K562 (cell line): ENCODE results near the gene PCDHB15. TPM values are rescaled to one million over a fixed set of nuclear protein-coding genes. Genes with fewer than 3 reads are reported as not detected.

Experiments used
- ATAC-seq: fragments of 200-7000 bp; cut with Tn5 transposase; 3 replicates; pipeline ENCODE4 v1.9.1; 2020; ENCODE audit warnings: moderate library complexity
- BruUV-seq: library from RNA; stranded (reverse); fragments of 400-500 nt; replicated peaks from 2 replicates; lab custom pipeline; 2021; lab: Mats Ljungman, UMichigan
- CTCF ChIA-PET: fragments of 300-600 bp; formaldehyde crosslinking; extraction: SDS; loops from one replicate; lab custom pipeline; 2021; ENCODE audit warnings: low intra/inter-chr PET ratio; lab: Yijun Ruan, JAX
- POLR2A ChIA-PET: fragments of 300-600, 350-650 bp; sonication (Branson Sonifier 250); formaldehyde crosslinking; extraction: SDS; loops from one replicate; lab custom pipeline; 2021; ENCODE audit warnings: antibody characterized with exemption, inconsistent platforms; lab: Yijun Ruan, JAX
- DNase-seq, 4 experiments: peaks; one replicate each; pipeline versions ENCODE4 v3.0.0 to v3.0.0-alpha.2; 2011 to 2018; ENCODE audit warnings: low spot score in 3 of 4, mixed read lengths in 3 of 4; ENCODE audit errors: extremely low read depth in 1 of 4
- FAIRE-seq: peaks from 2 replicates; lab custom pipeline; 2011; peaks lifted over from hg19 to GRCh38; lab: Jason Lieb, UNC
- H2AFZ ChIP-seq: 2 replicates; pipeline ENCODE4 v1.6.0; 2011; ENCODE audit warnings: low read depth, low read length, control low read depth, inconsistent platforms
- H3K27ac ChIP-seq: fragments of 200-600 bp; 3 replicates; pipeline ENCODE4 v1.8.0; 2011; ENCODE audit warnings: low read depth, mild to moderate bottlenecking, control low read depth, inconsistent platforms, low read length, moderate library complexity, mixed read lengths; ENCODE audit errors: extremely low read depth
- H3K27me3 ChIP-seq, 2 experiments: fragments of 300-600 bp in 1 of 2; 2 replicates in 1 of 2; 3 replicates in 1 of 2; pipeline versions ENCODE4 v1.6.0 to v1.8.0; 2011; ENCODE audit warnings: inconsistent platforms in 2 of 2, low read length in 2 of 2, mild to moderate bottlenecking in 1 of 2, mixed read lengths in 1 of 2, moderate library complexity in 1 of 2; ENCODE audit not compliant: control insufficient read depth in 2 of 2, insufficient read depth in 2 of 2
- H3K36me3 ChIP-seq: fragments of 300-600 bp; 3 replicates; pipeline ENCODE4 v1.8.0; 2011; ENCODE audit warnings: mild to moderate bottlenecking, low read length, inconsistent platforms; ENCODE audit not compliant: control insufficient read depth, insufficient read depth
- H3K4me1 ChIP-seq, 2 experiments: fragments of 200-600 bp in 1 of 2; replicated peaks in 1 of 2; 2 replicates in 1 of 2; 3 replicates in 1 of 2; pipeline versions ENCODE4 v1.5.1 to v1.8.0; 2011; ENCODE audit warnings: inconsistent platforms in 2 of 2, low read length in 2 of 2, mild to moderate bottlenecking in 1 of 2, mixed read lengths in 1 of 2, moderate library complexity in 1 of 2; ENCODE audit not compliant: control insufficient read depth in 2 of 2, insufficient read depth in 2 of 2
- H3K4me2 ChIP-seq: 2 replicates; pipeline ENCODE4 v1.6.1; 2011; ENCODE audit warnings: low read length, control low read depth, inconsistent platforms, mixed read lengths; ENCODE audit not compliant: insufficient read depth
- H3K4me3 ChIP-seq: fragments of 200-600 bp; sonication (generic), shearing (Covaris generic); 2 replicates; pipeline ENCODE4 v1.5.1; 2016; ENCODE audit warnings: control low read depth, inconsistent platforms
- H3K79me2 ChIP-seq: fragments of 200-600 bp; 3 replicates; pipeline ENCODE4 v1.8.0; 2011; ENCODE audit warnings: low read length, inconsistent platforms; ENCODE audit not compliant: control insufficient read depth, insufficient read depth
- H3K9ac ChIP-seq, 2 experiments: 2 replicates each; pipeline versions ENCODE4 v1.6.0 to v1.6.1; 2011; ENCODE audit warnings: low read depth in 2 of 2, low read length in 2 of 2, control low read depth in 1 of 2, inconsistent platforms in 1 of 2, mild to moderate bottlenecking in 1 of 2, mixed read lengths in 1 of 2; ENCODE audit not compliant: insufficient read depth in 1 of 2
- H3K9me1 ChIP-seq: one replicate; pipeline ENCODE4 v1.6.0; 2011; ENCODE audit warnings: inconsistent platforms, mild to moderate bottlenecking, low read length, moderate library complexity; ENCODE audit not compliant: control insufficient read depth, insufficient read depth
- H3K9me3 ChIP-seq: replicated peaks from 2 replicates; pipeline ENCODE4 v1.5.1; 2011; ENCODE audit warnings: low read depth, low read length, inconsistent platforms; ENCODE audit not compliant: control insufficient read depth, insufficient read depth
- H4K20me1 ChIP-seq: replicated peaks from 2 replicates; pipeline ENCODE4 v1.6.1; 2011; ENCODE audit warnings: low read length, inconsistent platforms, mixed read lengths; ENCODE audit not compliant: control insufficient read depth, insufficient read depth
- BCOR ChIP-seq: fragments of 450-650 bp; IDR thresholded peaks from 2 replicates; pipeline ENCODE4 v1.6.1; 2016
- E2F3 ChIP-seq: fragments of 250-450 bp; sonication (Bioruptor Pico); IDR thresholded peaks from 2 replicates; pipeline ENCODE4 v1.4.0; 2020; ENCODE audit warnings: mild to moderate bottlenecking
- EP300 ChIP-seq: IDR thresholded peaks from 2 replicates; pipeline ENCODE4 v1.6.1; 2012; ENCODE audit warnings: low read length, improper control_type of control experiment
- FOXM1 ChIP-seq, 2 experiments: fragments of 450-650 bp in 1 of 2; sonication (generic) in 1 of 2; formaldehyde crosslinking in 1 of 2; IDR thresholded peaks; 2 replicates each; pipeline versions ENCODE4 v1.6.1 to v1.9.0; 2017 to 2022; ENCODE audit warnings: low read depth in 2 of 2, mild to moderate bottlenecking in 2 of 2, missing genetic modification reagents in 1 of 2, moderate library complexity in 1 of 2
- KDM1A ChIP-seq, 2 experiments: fragments of 450-650 bp; IDR thresholded peaks; 2 replicates each; pipeline ENCODE4 v1.6.1; 2016; ENCODE audit warnings: mild to moderate bottlenecking in 2 of 2
- KLF16 ChIP-seq: IDR thresholded peaks from 2 replicates; pipeline ENCODE4 v1.6.1; 2016; ENCODE audit warnings: antibody characterized with exemption
- MCM7 ChIP-seq, 2 experiments: fragments of 450-650 bp; IDR thresholded peaks; 2 replicates each; pipeline ENCODE4 v1.6.1; 2016 to 2018
- MYNN ChIP-seq, 2 experiments: sonication (generic); formaldehyde crosslinking in 1 of 2; IDR thresholded peaks; 2 replicates each; pipeline versions ENCODE4 v1.5.0 to v1.6.1; 2016 to 2020; ENCODE audit warnings: antibody characterized with exemption in 1 of 2, missing genetic modification reagents in 1 of 2
- POLR2AphosphoS5 ChIP-seq: IDR thresholded peaks from 2 replicates; pipeline ENCODE4 v1.6.1; 2011; ENCODE audit warnings: mild to moderate bottlenecking, low read depth, low read length, moderate library complexity; ENCODE audit not compliant: control insufficient read depth, insufficient read depth
- SMARCA4 ChIP-seq: fragments of 450-650 bp; IDR thresholded peaks from 2 replicates; pipeline ENCODE4 v1.6.1; 2016
- TFAM ChIP-seq: fragments of 250-450 bp; sonication (Bioruptor Pico); conservative IDR thresholded peaks from 2 replicates; pipeline ENCODE4 v1.5.0; 2021; ENCODE audit warnings: mild to moderate bottlenecking, moderate library complexity
- TOE1 ChIP-seq, 2 experiments: fragments of 450-650 bp in 1 of 2; sonication (generic) in 1 of 2; formaldehyde crosslinking in 1 of 2; IDR thresholded peaks; 2 replicates each; pipeline versions ENCODE4 v1.7.1 to v1.8.0; 2016 to 2022; ENCODE audit warnings: borderline replicate concordance in 2 of 2, mild to moderate bottlenecking in 2 of 2, antibody characterized with exemption in 1 of 2, inconsistent platforms in 1 of 2, low read depth in 1 of 2, missing genetic modification reagents in 1 of 2, moderate library complexity in 1 of 2
- VEZF1 ChIP-seq: fragments of 200-800 bp; sonication (Bioruptor generic); IDR thresholded peaks from 2 replicates; pipeline ENCODE4 v1.6.1; 2017; ENCODE audit warnings: missing genetic modification characterization, missing compliant biosample characterization
- WGBS: fragments of 100-300 bp; shearing (Covaris generic); methylation state at CpG from one replicate; pipeline ENCODE4 v1.1.6; 2016; ENCODE audit warnings: low coverage, mixed read lengths; ENCODE audit not compliant: insufficient coverage; ENCODE audit errors: missing lambda C conversion rate; 5-methylcytosine and 5-hydroxymethylcytosine counted together
- in situ Hi-C: fragments of 300-500 bp; cut with MboI; formaldehyde crosslinking; loops from 4 replicates; pipeline ENCODE4 v1.15.0; 2018; ENCODE audit warnings: inconsistent platforms, mixed read lengths
- intact Hi-C: fragments of 100-400 bp; cut with micrococcal nuclease; formaldehyde crosslinking; loops from 2 replicates; pipeline ENCODE4 v1.14.2; 2022
- polyA plus RNA-seq, 8 experiments: library from polyadenylated mRNA; depleted of rRNA in 4 of 8; stranded (reverse) in 5 of 8; unstranded in 3 of 8; fragments of >200 nt; fragmentation: Nextera tagmentation in 2 of 8; fragmentation: Illumina TruSeq in 1 of 8; extraction: Ambion mirVana in 2 of 8; extraction: Trizol in 1 of 8; gene quantifications; 2 replicates each; pipeline versions ENCODE4 v1.2.1 to v1.2.3, GENCODE V29; 2011 to 2014; ENCODE audit warnings: inconsistent platforms in 1 of 8, missing spikeins in 1 of 8
- total RNA-seq, 7 experiments: library from RNA; depleted of rRNA in 6 of 7; stranded (reverse); fragments of >200 nt in 6 of 7; fragmentation: Illumina TruSeq in 2 of 7; extraction: Trizol in 2 of 7; gene quantifications; 2 replicates each; pipeline versions ENCODE4 v1.2.1 to v1.2.3, GENCODE V29; 2011 to 2021; ENCODE audit warnings: low replicate concordance in 1 of 7
- TF ChIP-seq, protein P1 (sequence below), 2 experiments: fragments of 200-800 bp in 1 of 2; sonication (Bioruptor generic) in 1 of 2; sonication (generic) in 1 of 2; formaldehyde crosslinking in 1 of 2; IDR thresholded peaks in 1 of 2; conservative IDR thresholded peaks in 1 of 2; 2 replicates each; pipeline versions ENCODE4 v1.5.0 to v1.6.1; 2016 to 2020; ENCODE audit warnings: missing compliant biosample characterization in 1 of 2, missing genetic modification characterization in 1 of 2, missing genetic modification reagents in 1 of 2
- TF ChIP-seq, protein P2 (sequence below), 3 experiments: fragments of 200-800 bp in 1 of 3; fragments of 250-450 bp in 1 of 3; fragments of 450-650 bp in 1 of 3; sonication (Bioruptor Pico) in 1 of 3; sonication (Bioruptor generic) in 1 of 3; formaldehyde crosslinking in 1 of 3; IDR thresholded peaks; 2 replicates each; pipeline versions ENCODE4 v1.6.1 to v1.8.0; 2016 to 2022; ENCODE audit warnings: mild to moderate bottlenecking in 2 of 3, missing genetic modification characterization in 2 of 3, missing compliant biosample characterization in 1 of 3, moderate library complexity in 1 of 3

Gene PCDHB15
- total and polyA plus RNA-seq, 9 of the 15 experiments (the other 6 are each of a cell fraction or from before 2014, with no cell fraction given): 0.04 to 0.15 (median 0.07) TPM; not detected in 5

- Histone ChIP-seq H3K4me3 (no peak overlapping the region), H4K20me1 (no peaks in the 10 kb centered on the region), H3K27me3 (no peaks in the 10 kb centered on the region), H3K4me1 (peaks cover 0 to 10% of the 10 kb centered on the region in 2 experiments; a peak in 2 of 5 replicates), H3K4me2 (peak overlapping the region; percentile 7; the same call in 1 of the 2 replicates), H2AFZ (no peak overlapping the region), H3K9me3 (no peaks in the 10 kb centered on the region), H3K36me3 (no peaks in the 10 kb centered on the region), H3K27ac (no peak overlapping the region), H3K9ac (no peak overlapping the region), H3K79me2 (no peaks in the 10 kb centered on the region), H3K9me1 (no peaks in the 10 kb centered on the region)
- peak; percentile 65 for ATAC-seq
- peak in 2 of 4 experiments; percentile 48 to 51 for DNase-seq
- peak; percentile 6 for FAIRE-seq
- WGBS: 0% methylated on average over 4 of the region's 4 CpGs
- in situ Hi-C loops (no loop called here), intact Hi-C loops (no loop called here)
- CTCF ChIA-PET: no interaction called here
- POLR2A ChIA-PET: interaction anchor here (1.0 to 2.0 kb wide), 2 partner anchors 17 to 22 kb away, joined by 3 to 5 read pairs; partner anchors contain the start of gene TAF7
- no TSS peak for BruUV-seq
- TF ChIP-seq, protein P1, sequence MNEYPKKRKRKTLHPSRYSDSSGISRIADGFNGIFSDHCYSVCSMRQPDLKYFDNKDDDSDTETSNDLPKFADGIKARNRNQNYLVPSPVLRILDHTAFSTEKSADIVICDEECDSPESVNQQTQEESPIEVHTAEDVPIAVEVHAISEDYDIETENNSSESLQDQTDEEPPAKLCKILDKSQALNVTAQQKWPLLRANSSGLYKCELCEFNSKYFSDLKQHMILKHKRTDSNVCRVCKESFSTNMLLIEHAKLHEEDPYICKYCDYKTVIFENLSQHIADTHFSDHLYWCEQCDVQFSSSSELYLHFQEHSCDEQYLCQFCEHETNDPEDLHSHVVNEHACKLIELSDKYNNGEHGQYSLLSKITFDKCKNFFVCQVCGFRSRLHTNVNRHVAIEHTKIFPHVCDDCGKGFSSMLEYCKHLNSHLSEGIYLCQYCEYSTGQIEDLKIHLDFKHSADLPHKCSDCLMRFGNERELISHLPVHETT (CRISPR knock-in tag; conservative IDR thresholded peaks at IDR 0.05 in 1 of 2, IDR thresholded peaks at IDR 0.05 in 1 of 2): 0 out of 4 replicates have a peak, but pooled peaks of 1 of the 2 experiments have one; percentile 23
- TF ChIP-seq BCOR (no peak), SMARCA4 (peak; percentile 64), E2F3 (no peak), TFAM (CRISPR knock-in tag) (no peak), EP300 (peak; percentile 36; the same call in 1 of the 2 replicates), POLR2AphosphoS5 (peak; percentile 89), MYNN (IDR thresholded peaks at IDR 0.05) (peak; percentile 48; the same call in 1 of the 2 replicates), MYNN (CRISPR knock-in tag; IDR thresholded peaks at IDR 0.05) (no peak), KLF16 (peak; percentile 90), TOE1 (IDR thresholded peaks at IDR 0.05; ENCODE audit: borderline replicate concordance) (no peak), TOE1 (CRISPR knock-in tag; IDR thresholded peaks at IDR 0.05; ENCODE audit: borderline replicate concordance, low read depth) (no peak), KDM1A (IDR thresholded peaks at IDR 0.05) (peak; percentile 14 to 51; a peak in 1 of 4 replicates), VEZF1 (peak; percentile 34; the same call in 1 of the 2 replicates), MCM7 (IDR thresholded peaks at IDR 0.05) (no peak), FOXM1 (IDR thresholded peaks at IDR 0.05; ENCODE audit: low read depth) (peak; percentile 75), FOXM1 (CRISPR knock-in tag; IDR thresholded peaks at IDR 0.05; ENCODE audit: low read depth) (no peak)
- TF ChIP-seq, protein P2, sequence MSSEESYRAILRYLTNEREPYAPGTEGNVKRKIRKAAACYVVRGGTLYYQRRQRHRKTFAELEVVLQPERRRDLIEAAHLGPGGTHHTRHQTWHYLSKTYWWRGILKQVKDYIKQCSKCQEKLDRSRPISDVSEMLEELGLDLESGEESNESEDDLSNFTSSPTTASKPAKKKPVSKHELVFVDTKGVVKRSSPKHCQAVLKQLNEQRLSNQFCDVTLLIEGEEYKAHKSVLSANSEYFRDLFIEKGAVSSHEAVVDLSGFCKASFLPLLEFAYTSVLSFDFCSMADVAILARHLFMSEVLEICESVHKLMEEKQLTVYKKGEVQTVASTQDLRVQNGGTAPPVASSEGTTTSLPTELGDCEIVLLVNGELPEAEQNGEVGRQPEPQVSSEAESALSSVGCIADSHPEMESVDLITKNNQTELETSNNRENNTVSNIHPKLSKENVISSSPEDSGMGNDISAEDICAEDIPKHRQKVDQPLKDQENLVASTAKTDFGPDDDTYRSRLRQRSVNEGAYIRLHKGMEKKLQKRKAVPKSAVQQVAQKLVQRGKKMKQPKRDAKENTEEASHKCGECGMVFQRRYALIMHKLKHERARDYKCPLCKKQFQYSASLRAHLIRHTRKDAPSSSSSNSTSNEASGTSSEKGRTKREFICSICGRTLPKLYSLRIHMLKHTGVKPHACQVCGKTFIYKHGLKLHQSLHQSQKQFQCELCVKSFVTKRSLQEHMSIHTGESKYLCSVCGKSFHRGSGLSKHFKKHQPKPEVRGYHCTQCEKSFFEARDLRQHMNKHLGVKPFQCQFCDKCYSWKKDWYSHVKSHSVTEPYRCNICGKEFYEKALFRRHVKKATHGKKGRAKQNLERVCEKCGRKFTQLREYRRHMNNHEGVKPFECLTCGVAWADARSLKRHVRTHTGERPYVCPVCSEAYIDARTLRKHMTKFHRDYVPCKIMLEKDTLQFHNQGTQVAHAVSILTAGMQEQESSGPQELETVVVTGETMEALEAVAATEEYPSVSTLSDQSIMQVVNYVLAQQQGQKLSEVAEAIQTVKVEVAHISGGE (CRISPR knock-in tag; IDR thresholded peaks at IDR 0.05): 0 out of 6 replicates have a peak, but pooled peaks of 1 of the 3 experiments have one; percentile 29
Measured at GRCh38 chr5:141298376-141298775, 53.2 kb downstream of the PCDHB15 start.
